ENCODE data around the gene SDHAF2. TPM values are rescaled to one million over a fixed set of nuclear protein-coding genes. Genes with fewer than 3 reads are reported as not detected.

Gene SDHAF2
- total RNA-seq (10 to 100 TPM; 25.5 to 32.2 TPM), polyA plus RNA-seq (10 to 100 TPM; 28.1 to 46.9 TPM)

- TF ChIP-seq REST (IDR thresholded peaks at IDR 0.05) (no peak), HNF4A (conservative IDR thresholded peaks at IDR 0.05) (no peak), RXRA (IDR thresholded peaks at IDR 0.05) (no peak), ZBTB33 (IDR thresholded peaks at IDR 0.05) (no peak), RAD21 (IDR thresholded peaks at IDR 0.05) (no peak), YY1 (IDR thresholded peaks at IDR 0.05) (peak; percentile 98), HNF4G (IDR thresholded peaks at IDR 0.05) (no peak), TAF1 (conservative IDR thresholded peaks at IDR 0.05) (no peak), JUND (IDR thresholded peaks at IDR 0.05) (no peak), FOXA2 (IDR thresholded peaks at IDR 0.05) (no peak), ATF3 (IDR thresholded peaks at IDR 0.05) (no peak), CTCF (IDR thresholded peaks at IDR 0.05; ENCODE audit: low read depth, low read length, missing input control) (no peak), EGR1 (IDR thresholded peaks at IDR 0.05; ENCODE audit: low read depth in 2 of 2) (peak; percentile 61 to 76), NR2F2 (IDR thresholded peaks at IDR 0.05) (no peak), MAX (IDR thresholded peaks at IDR 0.05) (no peak), FOXA1 (IDR thresholded peaks at IDR 0.05) (no peak), SP1 (IDR thresholded peaks at IDR 0.05) (peak; percentile 37), GABPA (IDR thresholded peaks at IDR 0.05 in 1 of 2, conservative IDR thresholded peaks at IDR 0.05 in 1 of 2) (peak; percentile 94 to 98)
- H3K36me3 ChIP-seq (ENCODE audit: control insufficient read depth in 4 of 4, insufficient read depth in 3 of 4, low read depth in 1 of 4, low read length in 3 of 4) = peaks cover 4 to 33% (median 18%) of the 10 kb centered on the region in 4 donors
- no peaks in the 10 kb centered on the region for H3K9me3 ChIP-seq (ENCODE audit: control insufficient read depth in 4 of 4, low read length in 3 of 4)
- H3K27me3 ChIP-seq (ENCODE audit: control insufficient read depth in 4 of 4, insufficient read depth in 4 of 4, low read length in 3 of 4) = no peaks in the 10 kb centered on the region
- H3K4me3 ChIP-seq (ENCODE audit: low read depth in 1 of 3, low read length in 3 of 3) = peak within 1 kb of the TSS; percentile 93 to 99 (median 99)
- H3K9ac ChIP-seq (ENCODE audit: low read depth in 1 of 2, low read length in 2 of 2) = peak within 1 kb of the TSS; percentile 90 to 96
- under 1% methylated on average over 82 of the region's 82 CpGs for WGBS
- H3K27ac ChIP-seq (ENCODE audit: low read depth in 1 of 2, low read length in 2 of 2) = peak within 1 kb of the TSS; percentile 93 to 98
- peak; percentile 97 for DNase-seq (ENCODE audit: low spot score)
- peaks cover 5 to 26% (median 19%) of the 10 kb centered on the region in 4 donors for H3K4me1 ChIP-seq (ENCODE audit: control insufficient read depth in 4 of 4, insufficient read depth in 4 of 4, low read length in 3 of 4)
Measured at GRCh38 chr11:61429691-61430582, at the start of gene SDHAF2, which contains the start of gene CPSF7. TSS of gene SDHAF2 (plus strand) at chr11:61430124. CDS start at chr11:61430147, 23 bp downstream. TSS of gene CPSF7 (minus strand) at chr11:61429975. CDS start at chr11:61429235, 740 bp downstream.
